ENCODE results near the gene ODF2.

The ODF2 gene

GRCh38 chr9:128540634-128541360 is 85.0 kb downstream of the ODF2 start:
- DNase-seq, result no peak

- no peak for DNase-seq
Measured at GRCh38 chr9:128546504-128546903, 90.7 kb downstream of the ODF2 start.

- no peak for DNase-seq
Measured at GRCh38 chr9:128548876-128549275, 93.1 kb downstream of the ODF2 start.

- no peak for DNase-seq
Measured at GRCh38 chr9:128550226-128550625, 94.4 kb downstream of the ODF2 start.
